AG04449 (cell line): ENCODE measurements around the gene SYCP2L.
"Not testable (repeated sequence)": the region's sequence is repeated elsewhere in the genome, so short reads cannot be mapped to it uniquely, and the experiment has no call there.

Experiments
- CTCF ChIA-PET: fragments of 350-600 bp; formaldehyde crosslinking; extraction: SDS; loops from one replicate; lab custom pipeline; 2021; ENCODE audit warnings: antibody characterized with exemption; lab: Yijun Ruan, JAX
- POLR2A ChIA-PET: fragments of 400-600, 350-600 bp; formaldehyde crosslinking; extraction: SDS; loops from one replicate; lab custom pipeline; 2020; ENCODE audit warnings: antibody characterized with exemption, inconsistent platforms; lab: Yijun Ruan, JAX
- DNase-seq: peaks from one replicate; pipeline ENCODE4 v3.0.0-alpha.2; 2010; ENCODE audit warnings: low read depth, low spot score
- H3K4me3 ChIP-seq: 2 replicates; pipeline ENCODE4 v1.5.1; 2011; ENCODE audit warnings: low read depth, mild to moderate bottlenecking, control low read depth, low read length
- TF ChIP-seq, protein P1 (sequence below): IDR thresholded peaks from one replicate; pipeline ENCODE4 v1.5.1; 2011; ENCODE audit warnings: mild to moderate bottlenecking, moderate library complexity, low read length, control low read depth, inconsistent platforms; ENCODE audit not compliant: insufficient read depth; ENCODE audit errors: missing control alignments

The SYCP2L gene

DNA sequence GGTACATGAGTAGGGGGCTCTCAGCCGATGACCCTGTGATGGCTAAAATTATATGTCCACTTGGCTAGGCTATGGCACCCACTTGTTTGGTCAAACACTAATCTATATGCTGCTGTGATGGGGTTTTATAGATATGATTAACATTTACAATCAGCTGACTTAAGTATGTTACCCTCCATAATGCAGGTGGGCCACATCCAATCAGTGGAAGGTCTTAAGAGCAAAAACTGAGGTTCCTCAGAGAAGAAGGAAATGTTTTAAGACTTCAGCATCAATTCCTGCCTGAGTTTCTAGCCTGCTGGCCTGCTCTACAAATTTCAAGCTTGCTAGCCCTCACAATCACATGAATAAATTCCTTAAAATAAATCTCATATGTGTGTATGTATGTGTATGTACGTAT is 29.6 kb upstream of the SYCP2L start:
- TF ChIP-seq, protein P1, sequence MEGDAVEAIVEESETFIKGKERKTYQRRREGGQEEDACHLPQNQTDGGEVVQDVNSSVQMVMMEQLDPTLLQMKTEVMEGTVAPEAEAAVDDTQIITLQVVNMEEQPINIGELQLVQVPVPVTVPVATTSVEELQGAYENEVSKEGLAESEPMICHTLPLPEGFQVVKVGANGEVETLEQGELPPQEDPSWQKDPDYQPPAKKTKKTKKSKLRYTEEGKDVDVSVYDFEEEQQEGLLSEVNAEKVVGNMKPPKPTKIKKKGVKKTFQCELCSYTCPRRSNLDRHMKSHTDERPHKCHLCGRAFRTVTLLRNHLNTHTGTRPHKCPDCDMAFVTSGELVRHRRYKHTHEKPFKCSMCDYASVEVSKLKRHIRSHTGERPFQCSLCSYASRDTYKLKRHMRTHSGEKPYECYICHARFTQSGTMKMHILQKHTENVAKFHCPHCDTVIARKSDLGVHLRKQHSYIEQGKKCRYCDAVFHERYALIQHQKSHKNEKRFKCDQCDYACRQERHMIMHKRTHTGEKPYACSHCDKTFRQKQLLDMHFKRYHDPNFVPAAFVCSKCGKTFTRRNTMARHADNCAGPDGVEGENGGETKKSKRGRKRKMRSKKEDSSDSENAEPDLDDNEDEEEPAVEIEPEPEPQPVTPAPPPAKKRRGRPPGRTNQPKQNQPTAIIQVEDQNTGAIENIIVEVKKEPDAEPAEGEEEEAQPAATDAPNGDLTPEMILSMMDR: no peak
- DNase-seq: no peak
- POLR2A ChIA-PET: no interaction called here
- CTCF ChIA-PET: interaction anchor here (0.6 to 0.7 kb wide), 2 partner anchors 10 to 1854 kb away, joined by 3 read pairs; no protein-coding TSS in a partner anchor
- no peak overlapping the region for H3K4me3 ChIP-seq

- TF ChIP-seq, protein P1: no peak
- POLR2A ChIA-PET: no interaction called here
- CTCF ChIA-PET: no interaction called here
- H3K4me3 ChIP-seq: no peak overlapping the region
- DNase-seq: no peak
Measured at GRCh38 chr6:10861086-10861485, 25.8 kb upstream of the SYCP2L start.

DNA sequence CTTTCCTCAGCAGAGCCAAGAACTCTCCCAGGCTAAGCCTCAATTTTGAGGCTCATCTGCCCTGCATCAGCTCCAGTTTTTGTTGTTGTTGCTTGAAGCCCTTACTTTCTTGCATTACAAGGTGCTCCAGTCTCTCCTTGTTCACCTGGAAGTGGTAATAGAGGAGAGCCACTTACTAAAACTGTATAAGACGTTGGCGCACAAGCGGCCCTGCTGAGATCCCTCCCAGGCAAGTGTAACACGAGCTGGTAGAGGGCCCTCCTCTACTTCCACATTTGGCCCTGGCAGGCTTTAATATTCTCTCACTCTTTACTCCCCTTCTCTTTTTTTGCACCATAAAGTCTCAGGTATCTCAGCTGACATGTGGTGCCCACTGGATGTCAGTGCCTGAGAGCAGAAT is 24.5 kb upstream of the SYCP2L start:
- DNase-seq: no peak
- no peak overlapping the region for H3K4me3 ChIP-seq
- TF ChIP-seq, protein P1: no peak
- CTCF ChIA-PET: no interaction called here
- POLR2A ChIA-PET: no interaction called here

- CTCF ChIA-PET, DNase-seq, H3K4me3 ChIP-seq, POLR2A ChIA-PET: not testable (repeated sequence)
Measured at GRCh38 chr6:10863031-10863430, 23.8 kb upstream of the SYCP2L start.

GRCh38 chr6:10866709-10867108 is 20.1 kb upstream of the SYCP2L start:
- POLR2A ChIA-PET, CTCF ChIA-PET, H3K4me3 ChIP-seq, DNase-seq: not testable (repeated sequence)

DNA sequence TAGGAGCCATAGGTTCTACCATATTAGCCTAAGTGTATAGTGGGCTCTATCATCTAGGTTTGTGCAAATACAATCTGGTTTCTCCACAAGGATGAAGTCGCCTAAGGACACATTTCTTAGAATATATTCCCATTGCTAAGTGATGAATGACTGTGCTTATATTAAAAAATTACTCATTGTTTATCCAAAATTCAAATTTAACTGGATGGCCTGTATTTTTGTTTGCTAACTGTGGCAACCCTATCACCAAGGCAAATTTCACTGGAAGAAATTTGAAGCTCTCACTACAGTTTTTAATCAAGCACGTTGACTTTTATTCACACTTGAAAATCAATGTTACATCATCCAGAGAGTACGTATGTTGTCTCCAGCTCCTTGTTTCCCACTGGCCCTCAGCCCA is 18.9 kb upstream of the SYCP2L start:
- TF ChIP-seq, protein P1: no peak
- no peak overlapping the region for H3K4me3 ChIP-seq
- CTCF ChIA-PET: no interaction called here
- DNase-seq: no peak
- POLR2A ChIA-PET: no interaction called here

GRCh38 chr6:10873374-10873773 is 13.5 kb upstream of the SYCP2L start:
- TF ChIP-seq, protein P1: no peak

More at GRCh38 chr6:10873374-10873773, 13.5 kb upstream of the SYCP2L start:
- ChIA-PET CTCF (no interaction called here), POLR2A (no interaction called here)
- H3K4me3 ChIP-seq: no peak overlapping the region
- DNase-seq: no peak
